Uterus (tissue), 4 donors: Measurements from ENCODE around the gene MRPL51. TPM values are rescaled to one million over a fixed set of nuclear protein-coding genes. Genes with fewer than 3 reads are reported as not detected.

Source experiments
- DNase-seq, 2 donors: peaks; one replicate each; pipeline ENCODE4 v3.0.0-alpha.2; 2019 to 2020
- H3K27ac ChIP-seq, 2 donors: fragments of 200-600 bp; sonication (generic); 1 replicate in 1 of 2; 2 replicates in 1 of 2; pipeline ENCODE4 v1.5.1; 2016 to 2018
- H3K27me3 ChIP-seq, 2 donors: fragments of 200-600 bp; sonication (generic); one replicate each; pipeline ENCODE4 v1.5.1; 2018 to 2019; ENCODE audit warnings: control low read depth in 1 of 2
- H3K36me3 ChIP-seq, 2 donors: fragments of 200-600 bp; sonication (generic); one replicate each; pipeline ENCODE4 v1.5.1; 2019; ENCODE audit warnings: control low read depth in 1 of 2
- H3K4me1 ChIP-seq, 2 donors: fragments of 200-600 bp; sonication (generic); one replicate each; pipeline ENCODE4 v1.5.1; 2018 to 2019; ENCODE audit warnings: control low read depth in 1 of 2
- H3K4me3 ChIP-seq, 2 donors: fragments of 200-600 bp; sonication (generic); 1 replicate in 1 of 2; 2 replicates in 1 of 2; pipeline ENCODE4 v1.5.1; 2018 to 2019; ENCODE audit warnings: mild to moderate bottlenecking in 1 of 2
- H3K9me3 ChIP-seq, 2 donors: fragments of 200-600 bp; sonication (generic); one replicate each; pipeline ENCODE4 v1.5.1; 2019; ENCODE audit warnings: control low read depth in 1 of 2
- CTCF ChIP-seq, 4 experiments: fragments of 200-600 bp in 2 of 4; fragments of 450-650 bp in 2 of 4; sonication (generic) in 2 of 4; IDR thresholded peaks; one replicate each; pipeline ENCODE4 v1.5.1; 2016 to 2019; ENCODE audit warnings: antibody characterized with exemption in 4 of 4, mild to moderate bottlenecking in 2 of 4, moderate library complexity in 1 of 4
- POLR2A ChIP-seq, 2 donors: fragments of 450-650 bp; IDR thresholded peaks; one replicate each; pipeline ENCODE4 v1.6.1; 2016; ENCODE audit warnings: antibody characterized with exemption in 2 of 2, mild to moderate bottlenecking in 1 of 2, moderate library complexity in 1 of 2
- intact Hi-C: fragments of 100-400 bp; cut with DNase I; formaldehyde crosslinking; loops from one replicate; pipeline ENCODE4 v1.15.1; 2023; ENCODE audit warnings: low total_unique reads
- total RNA-seq, 4 donors: library from RNA; depleted of rRNA in 3 of 4; stranded (reverse); fragments of >200 nt in 3 of 4; gene quantifications; one replicate each; pipeline versions ENCODE4 v1.1.0 to v1.2.4, GENCODE V29; 2014 to 2023
- donor health status: DM: yes; HTN: yes; CAD: no.

Gene MRPL51
- total RNA-seq, 4 donors from 2014 or later: 14.1 to 83.7 (median 36.4) TPM

GRCh38 chr12:6471989-6472360, 21.1 kb downstream of the MRPL51 start:
- Histone ChIP-seq H3K4me1 (no peaks in the 10 kb centered on the region), H3K27ac (no peak overlapping the region)
- intact Hi-C loops: no loop called here

GRCh38 chr12:6470375-6471163, 22.5 kb downstream of the MRPL51 start, which contains the start of gene VAMP1:
TSS of gene VAMP1 (minus strand) at chr12:6470677. CDS start at chr12:6470531, 146 bp downstream.
- peak within 1 kb of the TSS; percentile 54 to 74 for H3K4me3 ChIP-seq
- no peaks in the 10 kb centered on the region for H3K36me3 ChIP-seq
- TF ChIP-seq POLR2A (IDR thresholded peaks at IDR 0.05): peak; percentile 99
- peak in 1 of 4 experiments; percentile 2 for TF ChIP-seq CTCF (IDR thresholded peaks at IDR 0.05)
- H3K27me3 ChIP-seq: no peaks in the 10 kb centered on the region
- peak; percentile 96 to 97 for DNase-seq
- peak within 1 kb of the TSS; percentile 76 to 85 for H3K27ac ChIP-seq
- H3K9me3 ChIP-seq: no peaks in the 10 kb centered on the region
- intact Hi-C loops: no loop called here
- no peaks in the 10 kb centered on the region for H3K4me1 ChIP-seq

More at GRCh38 chr12:6471989-6472360, 21.1 kb downstream of the MRPL51 start:
- Histone ChIP-seq H3K4me3 (no peak overlapping the region), H3K9me3 (no peaks in the 10 kb centered on the region), H3K27me3 (no peaks in the 10 kb centered on the region), H3K36me3 (no peaks in the 10 kb centered on the region)
- TF ChIP-seq POLR2A (IDR thresholded peaks at IDR 0.05) (no peak), CTCF (IDR thresholded peaks at IDR 0.05) (no peak)
- DNase-seq: no peak

GRCh38 chr12:6469609-6470374, 23.3 kb downstream of the MRPL51 start:
- intact Hi-C loops: loop anchor here (10.0 kb wide), 1 partner anchor 155 kb away; the partner anchor contains the start of gene PLEKHG6
- TF ChIP-seq POLR2A (IDR thresholded peaks at IDR 0.05): no peak
- TF ChIP-seq CTCF (IDR thresholded peaks at IDR 0.05): no peak
- Histone ChIP-seq H3K27me3 (no peaks in the 10 kb centered on the region), H3K36me3 (no peaks in the 10 kb centered on the region), H3K4me3 (peak overlapping the region; percentile 54 to 74), H3K27ac (peak overlapping the region; percentile 76 to 85), H3K9me3 (no peaks in the 10 kb centered on the region), H3K4me1 (no peaks in the 10 kb centered on the region)
- DNase-seq: no peak

GRCh38 chr12:6469092-6469491, 24.0 kb downstream of the MRPL51 start:
- Histone ChIP-seq H3K4me3 (no peak overlapping the region), H3K27ac (no peak overlapping the region)
- intact Hi-C loops: loop anchor here (10.0 kb wide), 1 partner anchor 154 kb away; the partner anchor contains the start of gene PLEKHG6

More at GRCh38 chr12:6469092-6469491, 24.0 kb downstream of the MRPL51 start:
- Histone ChIP-seq H3K36me3 (no peaks in the 10 kb centered on the region), H3K4me1 (no peaks in the 10 kb centered on the region), H3K27me3 (no peaks in the 10 kb centered on the region), H3K9me3 (no peaks in the 10 kb centered on the region)
- TF ChIP-seq POLR2A (IDR thresholded peaks at IDR 0.05) (no peak), CTCF (IDR thresholded peaks at IDR 0.05) (no peak)
- DNase-seq: no peak
